GM21825 (cell line): ENCODE measurements around the gene KIAA0825.

Source experiments
- ATAC-seq: cut with Tn5 transposase; IDR thresholded peaks from one replicate; pipeline ENCODE4 v1.9.1; 2021; ENCODE audit warnings: mild to moderate bottlenecking, moderate library complexity; ENCODE audit not compliant: unreplicated experiment

KIAA0825 gene, protein sequence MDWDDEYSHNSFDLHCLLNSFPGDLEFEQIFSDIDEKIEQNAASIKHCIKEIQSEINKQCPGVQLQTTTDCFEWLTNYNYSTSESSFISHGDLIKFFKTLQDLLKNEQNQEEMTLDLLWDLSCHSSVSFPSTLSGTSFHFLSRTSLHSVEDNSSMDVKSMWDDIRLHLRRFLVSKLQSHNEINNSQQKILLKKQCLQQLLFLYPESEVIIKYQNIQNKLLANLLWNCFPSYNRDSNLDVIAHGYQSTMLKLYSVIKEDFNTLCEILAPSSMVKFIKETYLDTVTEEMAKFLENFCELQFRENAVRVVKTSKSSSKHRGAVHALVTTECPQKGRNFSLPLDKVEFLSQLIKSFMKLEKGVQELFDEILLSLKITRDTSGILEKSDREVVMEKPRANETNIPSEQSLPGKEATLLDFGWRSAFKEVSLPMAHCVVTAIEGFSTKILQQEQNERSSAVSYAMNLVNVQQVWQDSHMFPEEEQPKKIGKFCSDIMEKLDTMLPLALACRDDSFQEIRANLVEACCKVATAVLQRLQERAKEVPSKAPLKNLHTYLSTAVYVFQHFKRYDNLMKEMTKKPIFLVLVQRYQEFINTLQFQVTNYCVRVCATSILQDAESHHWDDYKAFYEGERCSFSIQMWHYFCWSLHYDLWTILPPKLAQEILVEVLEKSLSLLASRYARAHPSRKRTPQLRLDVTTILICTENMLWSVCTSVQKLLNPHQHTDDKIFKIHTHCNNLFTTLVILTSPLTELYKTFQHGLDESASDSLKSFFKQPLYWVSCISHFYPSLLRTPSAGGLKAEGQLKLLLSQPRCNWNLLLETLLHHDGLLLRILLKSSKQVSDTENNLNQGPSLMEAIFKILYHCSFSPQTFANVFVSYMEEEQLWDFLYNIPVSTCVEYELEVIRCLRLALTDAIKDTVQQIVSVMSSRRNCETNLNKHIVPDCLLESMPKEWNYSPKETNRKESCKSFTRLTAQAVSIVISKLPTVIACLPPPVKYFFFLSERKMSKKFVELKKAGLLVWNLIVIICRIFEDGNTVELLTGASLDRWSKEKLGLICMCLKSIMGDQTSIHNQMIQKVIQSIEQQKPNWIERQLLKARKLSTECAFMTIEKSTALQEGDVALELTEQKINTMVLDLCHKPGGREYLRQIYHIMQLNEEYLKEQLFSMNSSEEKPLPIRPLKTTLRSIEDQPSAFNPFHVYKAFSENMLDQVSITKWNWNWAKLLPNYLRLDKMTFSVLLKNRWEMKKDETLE (N-terminal part only)

DNA sequence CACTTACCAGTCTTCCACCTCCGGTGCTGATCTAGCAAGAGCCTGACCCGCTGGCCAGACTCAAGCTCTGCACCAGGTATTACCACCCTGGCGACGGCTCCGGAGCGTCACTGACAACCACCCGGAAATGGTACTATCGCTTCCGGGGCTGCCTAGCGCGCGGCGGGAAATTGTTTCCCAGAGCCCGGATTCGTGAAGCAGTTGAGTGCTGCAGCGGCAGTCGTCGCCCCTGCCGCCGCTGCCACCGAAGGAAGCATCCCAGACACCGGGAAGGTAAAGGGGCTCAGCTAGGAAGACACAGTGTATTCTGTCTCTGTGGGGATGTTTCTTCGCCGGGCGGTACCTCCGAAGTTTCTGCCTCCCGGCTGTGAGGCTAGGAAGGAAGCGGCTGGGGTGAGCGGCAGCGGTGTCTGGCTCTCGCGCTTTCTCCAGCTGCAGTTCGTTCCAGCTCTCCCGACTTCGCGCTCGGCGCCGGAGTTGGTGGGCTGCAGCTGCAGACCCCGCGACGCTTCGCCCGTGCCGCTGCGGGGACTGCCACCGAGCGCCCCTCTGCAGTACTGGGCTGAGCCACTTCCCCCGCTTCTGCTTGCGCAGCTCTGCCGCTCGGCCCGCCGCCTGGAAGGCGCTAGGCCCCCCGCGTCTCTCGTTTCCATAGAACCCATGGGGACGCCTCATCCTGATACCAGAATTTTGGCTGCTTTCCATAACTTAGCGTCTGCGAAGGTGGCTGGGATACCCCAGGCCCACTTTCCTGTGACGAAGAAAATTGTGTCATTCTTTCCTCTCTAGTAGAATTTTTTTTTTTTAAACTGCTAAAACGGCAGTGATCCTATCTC, at the start of gene KIAA0825, which contains the start of gene SLF1:
KIAA0825 (minus strand) TSS at position 112 of the 836 bp plus-strand sequence. CDS start 81,478 bp downstream, outside the sequence.
SLF1 (plus strand) TSS at position 177 of the 836 bp plus-strand sequence. CDS start 10,142 bp downstream, outside the sequence.
- peak; percentile 96 for ATAC-seq

DNA sequence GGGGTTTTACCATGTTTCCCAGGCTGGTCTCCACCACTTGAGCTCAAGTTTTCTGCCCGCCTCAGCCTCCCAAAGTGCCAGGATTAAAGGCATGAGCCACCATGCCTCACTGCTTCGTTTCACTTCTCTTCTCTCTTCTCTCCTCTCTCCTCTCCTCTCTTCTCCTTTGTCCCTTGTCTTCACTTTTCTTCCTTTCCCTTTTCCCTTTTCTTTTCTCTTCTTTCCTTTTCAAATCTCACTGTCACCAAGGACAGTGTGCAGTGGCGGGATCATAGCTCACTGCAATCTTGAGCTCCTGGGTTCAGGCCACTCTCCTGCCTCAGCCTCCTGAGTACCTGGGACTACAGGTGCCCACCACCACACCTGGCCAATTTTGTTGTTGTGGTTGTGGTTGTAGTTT, 49.5 kb upstream of the KIAA0825 start:
- ATAC-seq = no peak

DNA sequence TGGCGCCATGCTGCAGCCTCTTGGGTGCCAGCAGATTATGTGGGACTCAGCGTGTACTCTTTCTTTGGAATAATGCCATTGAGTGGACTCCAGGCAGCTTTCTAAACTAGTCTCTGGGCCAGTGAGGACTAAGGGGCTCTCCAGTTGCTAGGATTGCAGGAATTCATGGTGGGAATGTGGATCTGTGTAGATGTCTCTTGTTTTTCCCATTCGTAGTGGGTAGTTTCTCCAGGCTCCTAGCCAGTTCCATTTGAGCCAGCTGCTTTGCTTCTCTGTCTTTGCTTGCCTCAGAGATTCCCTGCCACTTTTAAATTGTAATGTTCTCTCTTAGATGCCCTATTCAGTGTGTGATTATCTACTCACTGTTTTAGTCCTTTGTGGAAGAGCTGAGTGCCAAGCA, 42.7 kb upstream of the KIAA0825 start:
- ATAC-seq = no peak

DNA sequence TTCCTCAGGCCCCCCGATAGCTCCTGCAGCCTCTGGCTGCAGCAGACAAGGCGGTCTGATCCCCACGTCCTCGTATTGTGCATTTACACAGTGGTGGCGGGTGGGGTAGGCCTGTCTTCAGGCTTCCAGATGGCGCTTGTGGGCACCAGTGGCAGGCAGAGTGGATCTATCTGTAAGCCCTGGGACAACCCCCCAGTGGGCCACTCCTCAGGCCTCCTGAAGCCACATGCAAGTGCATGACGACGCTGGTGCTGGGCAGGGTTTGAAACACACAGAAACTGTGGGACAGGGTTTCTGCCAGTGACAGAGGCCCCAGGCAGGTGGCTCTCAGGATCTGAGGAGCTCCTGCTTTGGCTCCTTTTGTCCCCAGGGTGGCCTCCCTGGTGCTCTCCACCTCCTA, 42.1 kb upstream of the KIAA0825 start:
- no peak for ATAC-seq

DNA sequence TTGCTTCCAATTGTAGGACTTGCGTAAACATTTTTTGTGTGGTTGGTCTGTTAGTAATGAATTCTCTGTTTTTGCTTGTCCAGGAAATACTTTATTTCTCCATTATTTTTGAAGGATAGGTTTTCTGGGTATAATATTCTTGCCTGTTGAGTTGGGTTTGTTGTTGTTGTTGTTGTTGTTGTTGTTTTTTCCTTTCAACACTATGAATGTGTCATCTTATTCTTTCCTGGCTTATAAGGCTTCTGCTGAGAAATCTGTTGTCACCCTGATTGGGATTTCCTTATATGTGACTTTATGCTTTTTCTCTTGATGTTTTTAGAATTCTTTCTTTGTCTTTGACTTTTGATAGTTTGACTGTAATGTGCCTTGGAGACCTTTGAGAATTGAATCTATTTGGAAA, 39.9 kb upstream of the KIAA0825 start:
- ATAC-seq = no peak

DNA sequence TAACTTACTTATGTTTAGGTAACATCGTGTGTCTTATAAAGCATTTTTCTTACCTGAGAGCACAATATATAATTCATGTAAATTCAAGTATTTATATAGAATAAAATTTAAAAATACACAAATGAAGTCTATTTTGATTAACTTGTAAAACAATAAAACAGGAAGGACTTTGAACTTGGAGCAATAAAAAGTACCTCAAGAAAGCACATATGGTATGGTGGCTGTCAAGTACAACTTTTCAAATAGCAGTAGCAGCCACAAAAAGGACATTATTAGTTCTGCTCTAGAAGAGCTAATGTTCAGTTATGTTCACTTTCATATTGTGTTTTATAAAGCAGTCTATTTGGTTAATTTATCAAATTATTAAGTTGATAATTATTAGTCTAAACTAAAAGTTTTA, 31.5 kb upstream of the KIAA0825 start:
- ATAC-seq = no peak

DNA sequence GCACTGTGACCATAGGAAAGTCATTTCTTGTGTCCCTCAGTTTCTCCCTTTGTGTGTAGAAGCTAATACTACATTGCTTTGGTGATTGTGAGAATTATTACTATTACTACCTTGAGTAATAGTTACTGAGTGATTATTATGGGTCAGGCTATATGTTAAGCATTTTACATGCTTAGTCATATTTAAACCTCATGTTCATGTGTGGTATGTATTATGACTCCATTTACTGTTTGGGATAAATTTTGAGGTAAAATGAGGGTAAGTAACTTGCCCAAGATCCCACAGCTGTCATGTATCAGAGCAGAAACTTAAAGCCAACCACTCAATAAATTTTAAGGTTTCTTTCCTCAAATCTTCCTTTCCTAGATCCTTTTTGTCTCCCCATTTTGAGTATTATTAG, 28.4 kb upstream of the KIAA0825 start:
- no peak for ATAC-seq

DNA sequence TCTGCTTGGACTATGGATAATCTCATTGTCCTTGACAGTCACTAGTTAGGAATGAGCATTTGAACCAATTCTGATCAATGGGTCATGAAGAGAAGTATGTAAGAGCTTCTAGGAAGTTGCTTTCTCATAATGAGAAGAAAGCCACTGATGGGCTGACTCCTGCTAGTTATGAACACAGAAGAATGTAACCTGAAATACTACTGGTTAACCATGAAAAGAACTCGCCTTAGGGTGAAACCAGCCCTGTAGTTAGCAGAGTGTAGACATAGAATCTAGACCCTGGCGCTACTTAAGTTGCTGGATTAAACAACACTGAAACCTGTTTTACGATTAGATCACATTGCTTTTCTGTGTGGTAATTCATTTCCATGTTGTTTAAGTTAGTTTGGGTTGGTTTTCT, 26.6 kb upstream of the KIAA0825 start:
- ATAC-seq = no peak

DNA sequence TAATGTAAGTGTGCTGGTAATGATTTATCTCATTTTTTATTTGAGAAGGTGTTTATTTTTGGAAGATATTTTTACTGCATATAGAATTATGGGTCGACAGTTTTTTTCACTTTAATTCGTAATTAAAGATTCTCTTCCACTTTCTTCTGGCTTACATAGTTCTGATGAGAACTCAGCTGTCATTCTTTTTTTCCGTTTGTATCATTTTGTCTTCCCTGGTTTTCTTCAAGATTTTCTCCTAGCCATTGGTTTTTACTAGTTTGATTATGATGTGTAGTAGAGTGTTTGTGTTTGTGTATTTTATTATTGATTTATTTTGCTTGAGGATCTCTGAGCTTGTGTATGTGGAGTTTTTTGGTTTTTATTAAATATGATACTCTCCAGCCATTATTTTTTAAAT, 21.8 kb upstream of the KIAA0825 start:
- no peak for ATAC-seq

DNA sequence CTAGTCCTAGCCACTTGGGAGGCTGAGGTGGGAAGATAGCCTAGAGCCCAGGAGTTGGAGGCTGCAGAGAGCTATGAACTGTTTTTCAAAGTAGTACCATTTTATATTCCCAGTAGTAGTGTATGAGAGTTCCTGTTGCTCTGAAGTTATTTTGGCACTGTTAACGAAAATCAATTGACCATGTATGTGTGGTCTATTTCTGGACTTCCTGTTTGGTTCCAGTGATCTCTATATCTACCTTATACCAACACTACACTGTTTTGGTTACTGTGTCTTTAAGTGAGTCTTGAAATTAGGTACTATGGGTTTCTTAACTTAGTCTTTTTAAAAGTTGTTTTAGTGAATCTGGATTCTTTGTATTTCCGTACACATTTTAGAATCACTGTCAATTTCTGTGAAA, 13.6 kb upstream of the KIAA0825 start:
- peak; percentile 100 for ATAC-seq

DNA sequence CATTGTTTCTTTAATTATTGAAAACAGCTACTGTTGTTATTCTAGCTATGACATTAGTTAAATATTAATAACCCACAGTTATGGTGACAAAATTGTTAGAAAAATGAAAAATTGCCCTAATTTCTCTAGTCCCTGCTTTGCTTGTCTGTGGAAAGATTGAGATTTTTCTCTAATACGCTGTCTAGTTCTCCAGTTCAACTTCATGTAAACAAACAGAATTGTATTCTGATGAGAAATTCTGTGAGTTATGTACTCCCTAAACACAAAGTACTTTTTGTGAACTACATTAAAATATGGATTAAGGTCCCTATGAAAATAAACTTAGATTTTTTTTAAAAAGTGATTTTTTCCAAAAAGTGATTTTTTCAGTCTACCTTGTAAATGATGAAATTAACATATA, 8.8 kb upstream of the KIAA0825 start:
- no peak for ATAC-seq

DNA sequence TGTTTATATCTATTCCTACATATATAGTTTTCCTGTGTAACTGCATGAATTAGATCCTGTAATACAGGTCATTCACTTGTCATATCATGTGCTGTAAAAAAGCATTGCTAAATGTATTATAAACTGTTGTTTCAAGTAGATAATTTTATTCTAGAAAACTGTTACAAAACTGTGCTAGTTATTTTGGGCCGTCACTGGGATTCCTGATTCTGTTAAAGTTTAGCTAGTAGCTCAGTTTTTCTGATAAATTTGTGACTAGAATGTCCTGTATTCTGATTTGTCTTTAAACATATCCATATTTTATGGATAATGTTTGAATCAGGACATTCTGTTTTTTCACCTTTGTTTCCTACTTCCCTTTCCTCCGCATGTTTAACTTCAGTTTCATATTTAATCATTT, 5.5 kb upstream of the KIAA0825 start:
- ATAC-seq = no peak

DNA sequence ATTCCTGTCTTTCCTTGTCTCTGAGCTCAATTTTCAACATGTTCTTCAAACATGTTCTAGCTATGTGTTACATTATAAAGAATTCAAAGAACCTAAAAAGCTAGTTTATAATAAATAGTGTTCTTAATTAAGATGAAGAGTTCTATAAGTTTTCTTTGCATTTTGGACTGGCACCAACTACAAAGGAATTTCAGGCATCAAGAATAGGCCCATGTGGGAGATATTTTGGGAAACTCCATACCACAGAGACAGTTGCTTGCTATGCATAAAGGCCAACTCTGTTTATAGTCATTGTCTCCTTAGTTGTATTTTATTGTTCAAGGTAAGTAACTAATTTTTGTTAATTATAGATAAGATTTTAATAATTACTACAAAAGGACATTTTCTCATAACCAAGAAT, 4.6 kb upstream of the KIAA0825 start:
- no peak for ATAC-seq

DNA sequence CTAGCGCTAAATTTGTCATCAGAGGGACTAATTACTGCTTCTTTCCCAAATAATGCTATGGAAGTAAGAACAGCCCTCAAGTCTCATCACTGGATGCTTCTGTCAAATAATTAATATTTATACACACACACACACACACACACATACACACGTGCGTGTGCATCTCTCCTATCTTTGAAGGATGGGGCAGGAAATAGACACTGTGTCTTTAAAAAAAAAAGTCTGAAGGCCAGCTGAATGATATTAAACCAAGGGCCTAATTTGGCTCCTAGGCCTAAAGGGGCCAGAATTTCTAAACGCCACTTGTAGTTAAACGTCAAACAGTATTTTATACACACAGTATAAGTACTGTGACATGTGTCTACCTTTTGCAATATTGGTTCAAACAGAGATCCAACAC, 3.4 kb upstream of the KIAA0825 start:
- no peak for ATAC-seq

DNA sequence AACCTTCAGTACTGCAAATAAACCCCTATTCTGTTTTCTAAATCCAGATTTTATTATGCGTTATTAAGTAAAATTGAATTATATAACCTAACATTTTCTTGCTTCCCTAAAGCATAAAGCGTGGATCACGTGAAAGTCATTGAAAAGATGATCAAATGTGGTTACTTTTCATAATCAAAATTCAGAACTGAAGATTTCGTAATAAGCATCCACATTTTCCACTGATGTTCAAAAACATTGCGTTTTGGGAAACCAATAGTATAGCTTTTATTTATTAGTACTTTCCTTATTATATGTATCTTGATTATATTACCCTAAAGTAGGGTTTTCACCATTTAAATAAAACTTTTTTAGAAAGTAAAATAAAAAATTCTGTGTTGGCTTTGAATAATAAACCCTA, 1.9 kb upstream of the KIAA0825 start:
- ATAC-seq = no peak

DNA sequence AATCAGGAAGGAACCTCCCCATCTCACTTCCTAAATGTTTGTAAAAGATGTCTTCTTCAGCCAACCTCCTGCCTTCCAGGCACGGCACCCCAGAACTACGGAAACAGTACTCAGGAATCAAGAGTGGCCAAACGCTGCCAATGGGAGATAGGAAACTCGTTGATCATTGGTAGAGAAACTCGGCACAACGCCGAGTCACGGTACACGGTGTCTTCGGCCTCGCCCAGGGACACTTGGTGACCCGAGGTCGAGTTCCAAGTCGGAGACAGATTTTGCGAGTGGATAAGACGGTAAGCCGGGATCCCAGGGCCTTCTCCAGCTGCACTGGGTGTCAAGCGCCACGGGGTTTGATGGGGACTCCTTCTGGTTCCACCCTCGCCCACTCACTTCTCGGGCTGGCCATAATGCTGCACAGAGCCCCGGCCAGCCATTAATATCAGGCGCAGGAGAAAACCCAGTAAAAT, 343 bp downstream of the KIAA0825 start:
- peak; percentile 15 for ATAC-seq

DNA sequence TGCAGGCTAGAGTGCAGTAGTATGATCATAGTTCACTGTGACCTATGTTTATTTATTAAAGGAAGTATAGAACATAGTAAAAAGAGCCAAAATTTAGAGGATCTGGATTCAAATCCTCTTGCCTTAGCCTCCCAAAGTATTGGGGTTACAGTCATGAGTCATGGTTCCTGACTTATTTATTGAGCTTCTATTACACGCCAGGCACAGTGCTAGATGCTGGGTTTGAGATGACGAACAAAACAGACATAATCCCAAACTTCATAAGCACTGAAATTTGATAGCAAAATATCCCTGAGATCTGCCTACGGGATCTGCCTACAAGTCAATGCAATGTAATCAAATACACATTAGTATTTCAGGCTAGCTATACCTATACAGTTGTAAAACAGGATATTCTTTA, 2.5 kb downstream of the KIAA0825 start:
- no peak for ATAC-seq

DNA sequence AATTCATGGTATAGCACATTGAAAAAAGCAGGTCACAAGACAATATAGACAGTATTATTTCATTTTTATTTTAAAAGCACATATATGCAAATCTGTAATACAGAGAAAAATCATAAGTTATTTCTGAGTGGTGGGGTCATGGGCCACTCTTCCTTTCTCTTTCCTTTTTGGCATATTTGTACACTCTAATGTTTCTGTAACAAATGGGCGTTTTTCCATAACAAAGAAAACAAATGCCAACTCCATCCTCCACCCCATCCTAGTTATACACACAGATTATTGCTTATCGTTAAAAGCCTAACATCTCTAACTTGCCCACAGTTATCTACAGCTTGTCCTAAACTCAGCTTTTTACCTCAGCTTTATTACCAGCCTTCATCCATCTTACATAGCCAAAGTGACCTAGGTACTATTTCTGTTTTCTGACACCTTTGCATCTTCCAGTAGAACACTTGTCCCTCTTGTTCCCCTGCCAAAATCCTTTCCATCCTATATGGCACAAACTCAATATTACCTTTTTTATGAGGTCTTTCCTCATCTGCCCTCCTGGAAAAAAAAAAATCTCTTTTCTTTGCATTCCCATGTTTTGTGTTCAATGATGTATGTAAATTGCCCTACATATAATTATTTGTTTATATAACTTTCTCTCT, 4.1 kb downstream of the KIAA0825 start:
- ATAC-seq = no peak

DNA sequence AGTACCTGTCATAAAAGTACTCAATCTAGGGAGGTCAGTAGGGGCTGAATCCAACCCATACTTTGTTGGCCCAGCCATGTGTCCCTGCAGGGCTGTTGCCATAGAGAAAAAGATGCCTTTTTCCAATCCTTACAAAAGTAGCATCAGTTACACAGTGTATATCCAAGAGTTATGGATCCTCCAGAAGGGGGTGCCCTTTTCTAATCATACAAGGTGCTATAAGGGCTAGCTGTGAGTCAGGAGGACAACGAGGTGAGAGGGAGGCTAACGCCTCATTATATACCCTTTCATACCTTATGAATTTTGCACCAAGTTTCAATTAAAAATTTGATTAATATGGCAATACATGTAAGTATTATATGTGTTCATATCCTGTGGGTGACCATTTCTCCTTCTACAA, 4.8 kb downstream of the KIAA0825 start:
- ATAC-seq = no peak
